ENCODE measurements around the gene PNLIPRP1.

PNLIPRP1 gene

DNA sequence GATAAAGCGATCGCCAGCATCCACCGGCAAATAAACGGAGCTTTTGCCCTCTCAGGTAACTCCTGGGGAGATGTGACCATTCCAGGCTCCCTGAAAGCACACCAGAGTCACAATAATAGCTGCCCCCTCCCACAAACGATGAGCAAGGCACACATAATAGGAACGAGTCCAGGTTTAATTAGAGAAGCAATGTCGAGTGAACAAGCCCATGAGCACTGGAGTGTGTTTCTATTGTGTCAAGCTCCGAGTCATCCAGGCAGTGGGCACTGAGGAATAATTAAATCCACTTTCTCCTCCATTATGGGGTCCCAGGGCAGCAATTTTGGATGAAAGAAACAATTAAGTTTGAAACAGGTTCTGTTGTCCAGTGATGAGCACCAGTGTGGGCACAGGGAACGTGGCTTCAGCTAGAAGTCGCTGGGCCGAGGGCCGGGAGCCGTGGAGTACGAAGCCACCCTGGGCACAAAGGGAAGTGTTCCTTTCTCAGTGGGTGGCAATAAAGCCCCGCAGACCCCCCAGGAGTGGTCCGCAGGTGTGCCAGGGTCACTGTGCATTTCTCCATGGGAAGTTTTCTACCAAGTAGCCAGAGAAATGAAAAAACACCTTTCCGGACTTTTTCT is 41.9 kb downstream of the PNLIPRP1 start:
- CTCF ChIA-PET, result no interaction called here
- Mint-ChIP-seq H3K4me1 (no peaks in the 10 kb centered on the region), H3K4me3 (no peak overlapping the region), H3K27ac (no peak overlapping the region), H3K36me3 (no peaks in the 10 kb centered on the region), H3K27me3 (peaks cover 20% of the 10 kb centered on the region), H3K9me3 (no peaks in the 10 kb centered on the region)
- no peak for DNase-seq

DNA sequence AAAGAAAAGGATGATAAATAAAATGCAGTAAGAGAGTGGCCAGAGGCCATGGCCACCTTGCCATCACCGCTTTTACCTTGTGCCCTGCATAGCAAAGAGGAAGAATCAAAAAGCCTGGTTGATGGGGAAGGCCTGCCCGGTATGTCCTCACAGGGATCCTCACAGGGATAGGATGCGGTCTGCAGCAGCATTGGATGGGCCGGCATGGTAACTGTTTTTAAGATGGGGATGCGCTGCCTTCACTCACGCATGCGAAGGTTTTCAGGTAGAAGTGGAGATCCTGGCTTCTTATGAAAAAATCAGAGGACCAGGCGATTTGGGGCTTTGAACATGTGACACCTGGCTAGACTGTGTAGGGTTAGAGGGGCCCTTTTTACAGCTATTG is 42.4 kb downstream of the PNLIPRP1 start:
- Mint-ChIP-seq H3K36me3 (no peaks in the 10 kb centered on the region), H3K4me1 (no peaks in the 10 kb centered on the region), H3K27me3 (peaks cover 17% of the 10 kb centered on the region), H3K27ac (no peak overlapping the region), H3K9me3 (no peaks in the 10 kb centered on the region), H3K4me3 (no peak overlapping the region)
- CTCF ChIA-PET, result no interaction called here
- no peak for DNase-seq

DNA sequence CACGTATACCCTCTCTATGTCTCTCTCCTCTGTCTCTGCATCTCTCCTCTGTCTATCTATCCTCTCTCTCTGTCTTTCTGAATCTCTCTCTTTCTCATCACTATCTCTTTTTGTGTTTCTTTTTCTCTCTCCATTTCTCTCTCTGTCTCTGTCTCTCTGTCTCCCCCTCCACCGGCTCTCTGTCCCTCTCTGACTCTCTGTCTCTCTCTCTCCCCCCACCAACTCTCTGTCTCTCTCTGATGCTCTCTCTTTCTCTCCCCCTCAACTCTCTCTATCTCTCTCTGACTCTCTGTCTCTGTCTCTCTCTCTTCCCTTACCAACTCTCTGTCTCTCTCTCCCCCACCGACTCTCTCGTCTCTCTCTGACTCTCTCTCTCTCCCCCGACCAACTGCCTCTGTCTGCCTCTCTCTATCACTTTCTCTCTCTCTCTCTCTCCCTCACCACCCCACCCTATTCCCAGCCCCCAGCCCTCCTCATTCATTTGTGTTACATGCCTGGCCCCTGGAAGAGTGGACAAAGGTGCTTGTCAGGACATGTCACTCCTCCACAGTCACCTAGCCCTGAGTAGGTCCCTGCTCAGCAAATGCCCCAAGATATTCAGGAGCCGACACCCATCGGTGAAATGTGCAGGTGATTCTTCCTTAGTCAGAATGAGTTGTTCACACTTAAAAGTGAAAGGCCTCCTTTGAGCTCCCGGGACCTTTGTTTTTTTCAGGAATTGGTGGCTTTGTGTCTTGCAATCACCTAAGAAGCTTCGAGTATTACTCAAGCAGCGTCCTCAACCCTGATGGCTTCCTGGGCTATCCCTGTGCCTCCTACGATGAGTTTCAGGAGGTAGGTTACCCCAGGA is 43.6 kb downstream of the PNLIPRP1 start:
- DNase-seq, result no peak
- Mint-ChIP-seq H3K27me3 (peaks cover 15% of the 10 kb centered on the region), H3K9me3 (no peaks in the 10 kb centered on the region), H3K4me1 (no peaks in the 10 kb centered on the region), H3K36me3 (no peaks in the 10 kb centered on the region), H3K27ac (no peak overlapping the region), H3K4me3 (no peak overlapping the region)
- CTCF ChIA-PET, result no interaction called here

DNA sequence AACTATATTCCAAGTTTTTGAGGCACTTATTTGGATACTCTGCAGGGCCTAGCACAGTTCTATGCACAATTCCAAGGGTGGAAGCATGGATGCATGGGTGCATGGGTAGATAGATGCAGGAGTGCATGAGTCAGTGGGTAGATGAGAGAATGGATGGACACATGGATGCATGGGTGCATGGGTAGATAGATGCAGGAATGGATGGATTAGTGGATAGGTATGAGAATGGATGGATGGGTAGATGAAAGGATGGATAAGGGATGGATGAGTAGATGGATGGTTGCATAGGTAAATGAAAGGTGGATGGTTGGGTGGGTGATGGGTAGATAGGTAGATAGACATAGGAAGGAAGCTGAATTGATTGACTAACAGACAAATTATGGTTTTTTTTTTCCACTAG is 45.6 kb downstream of the PNLIPRP1 start:
- Mint-ChIP-seq H3K4me3 (no peak overlapping the region), H3K27ac (no peak overlapping the region), H3K9me3 (no peaks in the 10 kb centered on the region), H3K36me3 (no peaks in the 10 kb centered on the region), H3K4me1 (no peaks in the 10 kb centered on the region), H3K27me3 (peaks cover 12% of the 10 kb centered on the region)
- CTCF ChIA-PET, result no interaction called here
- no peak for DNase-seq

DNA sequence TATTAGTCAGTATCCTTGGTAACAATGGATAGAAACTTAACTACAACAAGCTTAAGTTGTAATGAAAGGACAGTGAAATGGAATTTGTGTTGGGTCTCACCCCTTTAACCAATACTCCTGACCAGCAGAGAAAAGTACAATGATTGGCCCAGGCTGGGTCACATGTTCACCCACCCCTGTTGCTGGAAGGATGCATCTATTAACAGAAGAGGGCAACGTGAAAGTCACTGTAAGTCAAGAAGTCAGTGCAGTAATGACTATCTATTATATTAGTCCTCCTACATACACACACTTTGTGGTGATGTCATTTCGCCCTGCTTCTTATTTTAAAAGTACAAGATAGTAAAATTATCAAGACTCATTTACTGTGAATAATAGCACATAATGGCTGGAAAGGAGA is 46.2 kb downstream of the PNLIPRP1 start:
- CTCF ChIA-PET, result no interaction called here
- Mint-ChIP-seq H3K36me3 (no peaks in the 10 kb centered on the region), H3K4me3 (no peak overlapping the region), H3K4me1 (no peaks in the 10 kb centered on the region), H3K27ac (no peak overlapping the region), H3K9me3 (no peaks in the 10 kb centered on the region), H3K27me3 (peaks cover 9% of the 10 kb centered on the region)
- DNase-seq, result no peak

DNA sequence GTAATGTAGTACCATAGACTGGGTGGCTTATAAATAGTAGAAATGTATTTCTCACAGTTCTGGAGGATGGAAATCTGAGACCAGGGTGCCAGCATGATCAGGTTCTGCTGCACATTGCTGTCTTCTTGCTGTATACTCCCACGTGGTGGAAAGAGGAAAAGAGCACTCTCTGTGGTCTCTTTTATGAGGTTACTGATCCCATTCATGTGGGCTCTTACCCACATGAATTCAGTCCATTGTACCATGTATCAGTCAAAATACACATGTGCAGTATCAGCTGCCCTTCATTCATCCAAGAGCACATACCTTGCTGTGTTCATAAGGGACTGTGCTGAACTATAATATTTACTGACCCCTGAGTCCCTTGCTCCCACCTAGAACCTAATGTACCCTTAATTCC is 47.1 kb downstream of the PNLIPRP1 start:
- Mint-ChIP-seq H3K27me3 (peaks cover 9% of the 10 kb centered on the region), H3K4me1 (no peaks in the 10 kb centered on the region), H3K9me3 (no peaks in the 10 kb centered on the region), H3K4me3 (no peak overlapping the region), H3K27ac (no peak overlapping the region), H3K36me3 (no peaks in the 10 kb centered on the region)
- no peak for DNase-seq
- CTCF ChIA-PET, result no interaction called here

DNA sequence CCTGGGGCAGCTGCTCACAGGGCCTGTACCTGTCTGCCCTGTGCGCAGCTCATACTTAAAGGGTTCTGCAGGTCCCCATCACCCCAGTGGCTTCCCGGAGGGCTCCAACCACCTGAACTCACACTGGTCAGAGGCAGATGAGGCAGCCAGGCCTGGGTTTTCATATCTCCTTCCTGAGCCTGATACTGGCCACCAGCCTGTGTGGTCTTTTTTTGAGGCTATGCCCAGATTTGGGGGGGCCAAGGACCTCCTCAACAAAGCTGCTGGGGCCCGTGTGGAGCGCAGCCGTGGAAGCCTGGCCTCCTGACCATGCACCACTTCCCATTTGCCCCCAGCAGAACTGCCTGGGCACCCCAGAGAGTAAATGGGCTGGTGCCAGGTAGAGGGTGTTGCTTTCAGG is 55.7 kb downstream of the PNLIPRP1 start:
- H3K27me3 Mint-ChIP-seq, result no peaks in the 10 kb centered on the region
- no peak overlapping the region for H3K27ac Mint-ChIP-seq
- no peak for DNase-seq

DNA sequence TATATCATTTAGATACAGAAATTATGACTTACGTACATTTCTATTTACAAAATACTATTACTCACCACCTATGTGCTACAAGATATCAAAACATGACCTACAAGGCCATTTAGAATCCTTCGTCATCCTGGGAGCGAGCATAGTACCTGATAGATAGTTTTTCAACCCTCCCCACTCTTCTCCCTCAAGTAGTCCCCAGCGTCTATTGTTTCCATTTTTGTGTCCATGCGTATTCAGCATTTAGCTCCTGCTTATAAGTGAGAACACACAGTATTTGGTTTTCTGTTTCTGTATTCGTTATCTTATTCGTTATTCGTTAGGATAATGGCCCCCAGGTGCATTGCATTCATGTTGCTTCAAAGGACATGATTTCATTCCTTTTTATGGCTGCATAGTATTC is 58.1 kb downstream of the PNLIPRP1 start:
- no peaks in the 10 kb centered on the region for H3K4me1 Mint-ChIP-seq
- H3K27ac Mint-ChIP-seq, result no peak overlapping the region
- no peaks in the 10 kb centered on the region for H3K36me3 Mint-ChIP-seq
- DNase-seq, result no peak
- H3K9me3 Mint-ChIP-seq, result peaks cover 4% of the 10 kb centered on the region
- no peaks in the 10 kb centered on the region for H3K27me3 Mint-ChIP-seq
- H3K4me3 Mint-ChIP-seq, result no peak overlapping the region
- CTCF ChIA-PET, result no interaction called here

More for the DNA sequence above, 55.7 kb downstream of the PNLIPRP1 start:
- H3K4me3 Mint-ChIP-seq, result no peak overlapping the region
- no peaks in the 10 kb centered on the region for H3K36me3 Mint-ChIP-seq
- CTCF ChIA-PET, result no interaction called here
- H3K9me3 Mint-ChIP-seq, result peaks cover 4% of the 10 kb centered on the region
- no peaks in the 10 kb centered on the region for H3K4me1 Mint-ChIP-seq

DNA sequence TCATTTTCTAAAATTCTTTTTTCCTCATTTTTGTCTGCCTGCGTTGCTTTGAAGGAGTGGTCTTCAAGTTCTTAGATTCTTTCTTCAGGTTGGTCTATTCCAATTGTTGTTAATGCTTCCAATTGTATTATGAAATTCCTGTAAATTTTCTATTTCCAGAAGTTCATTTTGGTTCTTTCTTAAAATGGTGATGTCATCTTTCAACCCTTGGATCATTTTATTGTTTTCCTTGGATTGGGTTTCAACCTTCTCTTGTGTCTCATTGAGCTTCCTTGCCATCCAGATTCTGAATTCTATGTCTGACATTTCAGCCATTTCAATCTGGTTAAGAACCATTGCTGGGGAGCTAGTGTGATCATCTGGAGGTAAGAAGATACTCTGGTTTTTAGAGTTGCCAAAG is 63.1 kb downstream of the PNLIPRP1 start:
- CTCF ChIA-PET, result no interaction called here
- no peak for DNase-seq
- Mint-ChIP-seq H3K27me3 (peaks cover 4% of the 10 kb centered on the region), H3K36me3 (no peaks in the 10 kb centered on the region), H3K27ac (no peak overlapping the region), H3K4me1 (no peaks in the 10 kb centered on the region), H3K4me3 (no peak overlapping the region), H3K9me3 (peaks cover 3% of the 10 kb centered on the region)

DNA sequence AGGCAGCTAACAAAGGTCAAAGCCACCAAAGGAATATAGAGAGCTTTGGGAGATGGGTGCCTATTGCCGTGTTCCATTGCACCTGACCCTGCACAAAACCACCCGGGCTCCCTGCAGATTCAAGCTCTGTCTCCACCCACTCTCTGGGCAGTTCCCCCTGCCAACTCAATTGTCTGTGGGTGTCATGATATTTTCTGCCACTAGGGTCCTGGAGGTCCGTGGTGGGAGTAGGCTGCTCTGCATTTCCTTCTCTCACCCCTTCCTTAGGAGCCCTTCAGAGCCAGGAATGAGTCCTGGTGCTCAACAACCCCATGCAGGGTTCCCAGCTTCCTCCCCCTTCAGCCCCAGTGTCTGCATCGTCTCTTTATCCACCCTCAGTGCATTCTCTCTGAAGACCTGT is 64.1 kb downstream of the PNLIPRP1 start:
- no peak for DNase-seq
- H3K36me3 Mint-ChIP-seq, result no peaks in the 10 kb centered on the region
- no peaks in the 10 kb centered on the region for H3K4me1 Mint-ChIP-seq
- no peak overlapping the region for H3K27ac Mint-ChIP-seq
- peaks cover 4% of the 10 kb centered on the region for H3K27me3 Mint-ChIP-seq
- H3K4me3 Mint-ChIP-seq, result no peak overlapping the region
- H3K9me3 Mint-ChIP-seq, result no peaks in the 10 kb centered on the region
- CTCF ChIA-PET, result no interaction called here

DNA sequence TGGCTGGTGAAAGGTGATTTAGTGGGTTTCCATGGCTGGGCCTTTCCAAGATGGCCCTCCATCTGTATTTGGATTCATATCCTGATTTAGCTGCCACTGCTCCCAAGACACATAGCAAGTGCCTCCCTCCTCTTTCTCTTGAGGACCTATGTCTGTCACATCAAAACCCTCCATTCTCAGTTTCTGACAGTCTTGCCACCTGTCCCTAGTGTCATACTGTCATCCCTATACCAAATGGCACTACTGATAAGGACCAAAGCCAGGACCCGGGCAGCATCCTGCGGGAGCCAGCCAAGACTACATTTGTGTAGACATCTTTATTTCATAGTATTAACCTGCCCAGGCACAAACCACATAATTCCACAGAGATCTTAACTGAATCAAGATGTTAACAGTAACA is 64.8 kb downstream of the PNLIPRP1 start:
- CTCF ChIA-PET, result interaction anchor here (1.2 kb wide), 1 partner anchor 26 kb away, joined by 3 read pairs; no protein-coding TSS in a partner anchor
- no peaks in the 10 kb centered on the region for H3K36me3 Mint-ChIP-seq
- no peaks in the 10 kb centered on the region for H3K4me1 Mint-ChIP-seq
- peaks cover 4% of the 10 kb centered on the region for H3K27me3 Mint-ChIP-seq
- no peak for DNase-seq
- H3K27ac Mint-ChIP-seq, result no peak overlapping the region
- no peaks in the 10 kb centered on the region for H3K9me3 Mint-ChIP-seq
- no peak overlapping the region for H3K4me3 Mint-ChIP-seq

DNA sequence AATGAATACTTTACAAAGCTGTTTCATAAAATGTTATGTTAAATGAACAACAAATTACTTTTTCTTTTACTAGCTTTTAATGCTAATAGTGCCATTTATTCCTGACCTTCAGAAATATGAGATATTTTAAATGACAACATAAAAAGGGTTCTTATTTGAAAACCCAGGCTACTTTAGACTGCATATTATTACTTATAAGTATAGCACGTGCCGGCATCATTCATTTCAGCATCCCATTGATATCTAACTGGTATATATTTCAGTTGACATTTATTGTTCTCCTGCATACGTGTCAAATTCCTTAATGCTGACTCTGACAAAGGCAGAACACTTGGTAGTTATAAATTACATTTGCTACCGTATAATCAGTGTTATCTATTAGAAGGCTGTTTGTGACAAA is 65.3 kb downstream of the PNLIPRP1 start:
- H3K4me3 Mint-ChIP-seq, result no peak overlapping the region
- CTCF ChIA-PET, result interaction anchor here (1.2 kb wide), 1 partner anchor 26 kb away, joined by 3 read pairs; no protein-coding TSS in a partner anchor
- no peak overlapping the region for H3K27ac Mint-ChIP-seq
- no peaks in the 10 kb centered on the region for H3K4me1 Mint-ChIP-seq
- DNase-seq, result no peak
- H3K9me3 Mint-ChIP-seq, result no peaks in the 10 kb centered on the region
- H3K27me3 Mint-ChIP-seq, result peaks cover 4% of the 10 kb centered on the region
- H3K36me3 Mint-ChIP-seq, result no peaks in the 10 kb centered on the region

DNA sequence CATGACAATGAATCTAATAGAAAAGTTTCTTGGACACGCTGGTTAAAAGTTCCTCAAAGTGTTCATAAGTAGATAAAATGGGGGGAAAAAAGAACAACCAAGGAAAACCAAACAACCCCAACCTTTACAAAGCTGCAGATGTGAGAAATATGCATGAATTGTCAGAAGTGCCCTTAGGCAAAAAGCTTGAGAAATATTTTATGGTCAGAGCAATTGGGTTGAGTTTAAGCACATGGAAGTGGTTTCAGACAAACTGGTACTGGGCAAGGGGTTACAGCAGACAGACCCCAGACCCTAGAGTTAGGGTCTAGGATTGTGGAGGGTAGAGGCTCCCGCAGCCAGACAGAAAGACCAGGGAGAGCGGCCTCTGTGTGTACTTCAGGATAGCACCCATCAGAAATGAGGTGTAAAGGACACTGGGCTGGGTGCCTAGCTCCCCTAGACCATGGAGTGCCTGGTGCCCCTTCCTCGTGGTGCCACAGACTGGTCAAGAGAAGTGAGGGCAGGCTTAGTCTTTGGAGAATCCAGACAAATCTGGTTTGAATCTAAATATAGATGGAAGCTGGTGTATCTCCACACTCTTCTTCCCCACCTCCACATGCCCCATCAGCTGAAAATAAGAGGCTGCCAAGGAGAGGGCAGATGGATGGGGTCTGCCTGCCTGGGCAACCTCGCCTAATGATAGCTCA is 67.2 kb downstream of the PNLIPRP1 start:
- no peak overlapping the region for H3K27ac Mint-ChIP-seq
- CTCF ChIA-PET, result no interaction called here
- no peaks in the 10 kb centered on the region for H3K36me3 Mint-ChIP-seq
- H3K4me1 Mint-ChIP-seq, result no peaks in the 10 kb centered on the region
- H3K4me3 Mint-ChIP-seq, result no peak overlapping the region
- peaks cover 4% of the 10 kb centered on the region for H3K27me3 Mint-ChIP-seq
- H3K9me3 Mint-ChIP-seq, result no peaks in the 10 kb centered on the region
- no peak for DNase-seq
